Measurements from ENCODE around the gene IL13.

IL13 gene

DNA sequence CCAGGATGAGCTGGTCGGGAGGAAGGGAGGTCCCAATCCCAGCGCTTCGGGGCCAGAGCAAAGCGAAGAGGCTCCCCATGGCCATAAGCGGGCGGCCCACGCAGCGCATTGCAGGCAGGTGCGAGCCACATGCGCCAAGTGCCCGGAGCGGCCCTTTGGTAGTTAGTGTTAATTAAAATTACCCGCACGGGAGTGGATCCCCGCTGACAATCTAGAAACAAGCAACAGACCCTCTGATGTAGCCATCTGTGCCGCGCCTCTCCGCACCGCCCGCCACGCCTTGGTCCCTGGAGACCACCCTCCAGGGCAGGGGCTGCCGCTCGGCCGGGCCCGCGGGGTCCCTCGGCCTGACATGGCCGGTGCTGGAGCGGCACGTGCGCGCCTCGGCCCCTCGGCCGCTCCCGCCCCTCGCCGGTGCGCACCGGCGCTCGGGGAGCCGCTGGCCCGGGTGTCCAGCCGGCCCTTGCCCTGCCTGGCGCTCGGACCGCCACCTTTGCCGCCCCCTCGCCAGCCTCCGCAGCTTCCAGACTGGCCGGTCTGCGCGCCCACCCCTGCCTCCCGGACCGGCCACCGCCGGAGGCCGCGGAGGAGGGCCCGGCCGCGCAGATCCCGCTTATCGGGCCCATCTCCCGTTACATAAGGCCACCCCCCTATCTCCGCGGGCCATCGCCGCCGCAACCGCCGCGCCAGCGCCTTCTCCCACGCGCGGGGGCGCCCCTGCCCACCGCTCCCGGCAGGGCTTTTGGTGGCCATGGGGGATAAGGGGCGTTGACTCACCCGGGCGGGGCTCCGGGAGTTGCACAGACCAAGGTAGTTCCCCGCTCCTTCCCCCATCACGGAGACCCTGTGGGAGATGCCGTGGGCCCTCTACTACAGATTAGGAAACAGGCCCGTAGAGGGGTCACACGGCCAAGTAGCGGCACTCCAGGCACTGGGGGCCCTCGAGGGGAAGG lies 1.9 kb upstream of the IL13 start:
- Histone ChIP-seq H3K36me3 (ENCODE audit: insufficient read depth, low read length) (no peaks in the 10 kb centered on the region), H3K4me3 (ENCODE audit: low read depth in 1 of 2, low read length in 2 of 2) (no peak overlapping the region), H3K27ac (ENCODE audit: low read length) (no peak overlapping the region), H3K4me1 (ENCODE audit: insufficient read depth, low read length) (no peaks in the 10 kb centered on the region), H3K4me2 (ENCODE audit: insufficient read depth, low read length) (no peak overlapping the region), H3K9ac (ENCODE audit: low read depth, low read length) (no peak overlapping the region), H3K27me3 (ENCODE audit: insufficient read depth, low read length, poor library complexity) (no peaks in the 10 kb centered on the region), H3K79me2 (ENCODE audit: insufficient read depth, low read length) (no peaks in the 10 kb centered on the region), H3K9me3 (ENCODE audit: insufficient read depth, low read length, severe bottlenecking) (no peaks in the 10 kb centered on the region), H4K20me1 (ENCODE audit: insufficient read depth, low read length) (no peaks in the 10 kb centered on the region), H2AFZ (ENCODE audit: low read depth, low read length) (no peak overlapping the region)
- no peak for ATAC-seq (ENCODE audit: insufficient read depth, low read depth)
- TF ChIP-seq EZH2 (IDR thresholded peaks at IDR 0.05; ENCODE audit: borderline replicate concordance, low read depth, low read length, severe bottlenecking): no peak
- TF ChIP-seq, protein P1, sequence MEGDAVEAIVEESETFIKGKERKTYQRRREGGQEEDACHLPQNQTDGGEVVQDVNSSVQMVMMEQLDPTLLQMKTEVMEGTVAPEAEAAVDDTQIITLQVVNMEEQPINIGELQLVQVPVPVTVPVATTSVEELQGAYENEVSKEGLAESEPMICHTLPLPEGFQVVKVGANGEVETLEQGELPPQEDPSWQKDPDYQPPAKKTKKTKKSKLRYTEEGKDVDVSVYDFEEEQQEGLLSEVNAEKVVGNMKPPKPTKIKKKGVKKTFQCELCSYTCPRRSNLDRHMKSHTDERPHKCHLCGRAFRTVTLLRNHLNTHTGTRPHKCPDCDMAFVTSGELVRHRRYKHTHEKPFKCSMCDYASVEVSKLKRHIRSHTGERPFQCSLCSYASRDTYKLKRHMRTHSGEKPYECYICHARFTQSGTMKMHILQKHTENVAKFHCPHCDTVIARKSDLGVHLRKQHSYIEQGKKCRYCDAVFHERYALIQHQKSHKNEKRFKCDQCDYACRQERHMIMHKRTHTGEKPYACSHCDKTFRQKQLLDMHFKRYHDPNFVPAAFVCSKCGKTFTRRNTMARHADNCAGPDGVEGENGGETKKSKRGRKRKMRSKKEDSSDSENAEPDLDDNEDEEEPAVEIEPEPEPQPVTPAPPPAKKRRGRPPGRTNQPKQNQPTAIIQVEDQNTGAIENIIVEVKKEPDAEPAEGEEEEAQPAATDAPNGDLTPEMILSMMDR (IDR thresholded peaks at IDR 0.05; ENCODE audit: borderline replicate concordance, extremely low read depth, low read length, poor library complexity, severe bottlenecking): no peak
- no peak for DNase-seq

DNA sequence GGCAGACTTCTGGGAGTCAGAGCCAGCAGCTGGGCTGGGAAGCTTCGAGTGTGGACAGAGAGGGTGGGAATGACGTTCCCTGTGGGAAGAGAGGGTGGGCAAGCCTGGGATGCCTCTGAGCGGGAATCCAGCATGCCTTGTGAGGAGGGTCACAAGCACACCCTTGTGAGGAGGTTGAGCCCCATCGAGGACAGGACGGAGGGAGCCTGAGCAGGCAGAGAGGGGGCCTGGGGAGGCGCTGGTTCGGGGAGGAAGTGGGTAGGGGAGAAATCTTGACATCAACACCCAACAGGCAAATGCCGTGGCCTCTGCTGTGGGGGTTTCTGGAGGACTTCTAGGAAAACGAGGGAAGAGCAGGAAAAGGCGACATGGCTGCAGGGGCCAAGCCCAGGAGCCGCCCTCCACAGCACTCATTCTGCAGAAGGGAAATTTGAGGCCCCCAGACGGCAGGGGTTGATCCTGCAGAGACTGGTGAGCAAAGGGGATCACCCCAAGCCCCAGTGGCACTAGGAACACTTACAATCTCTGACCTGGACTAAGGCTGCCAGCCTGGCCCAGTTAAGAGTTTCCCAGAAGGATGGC lies 1.1 kb upstream of the IL13 start:
- Histone ChIP-seq H3K36me3 (ENCODE audit: insufficient read depth, low read length) (no peaks in the 10 kb centered on the region), H4K20me1 (ENCODE audit: insufficient read depth, low read length) (no peaks in the 10 kb centered on the region), H3K4me2 (ENCODE audit: insufficient read depth, low read length) (no peak overlapping the region), H3K27me3 (ENCODE audit: insufficient read depth, low read length, poor library complexity) (no peaks in the 10 kb centered on the region), H3K9ac (ENCODE audit: low read depth, low read length) (no peak overlapping the region), H3K27ac (ENCODE audit: low read length) (no peak overlapping the region), H2AFZ (ENCODE audit: low read depth, low read length) (no peak overlapping the region), H3K4me3 (ENCODE audit: low read depth in 1 of 2, low read length in 2 of 2) (no peak overlapping the region), H3K79me2 (ENCODE audit: insufficient read depth, low read length) (no peaks in the 10 kb centered on the region), H3K4me1 (ENCODE audit: insufficient read depth, low read length) (no peaks in the 10 kb centered on the region), H3K9me3 (ENCODE audit: insufficient read depth, low read length, severe bottlenecking) (no peaks in the 10 kb centered on the region)
- TF ChIP-seq EZH2 (IDR thresholded peaks at IDR 0.05; ENCODE audit: borderline replicate concordance, low read depth, low read length, severe bottlenecking): no peak
- TF ChIP-seq, protein P1 (IDR thresholded peaks at IDR 0.05; ENCODE audit: borderline replicate concordance, extremely low read depth, low read length, poor library complexity, severe bottlenecking): no peak
- ATAC-seq (ENCODE audit: insufficient read depth, low read depth) (no peak), DNase-seq (no peak)

DNA sequence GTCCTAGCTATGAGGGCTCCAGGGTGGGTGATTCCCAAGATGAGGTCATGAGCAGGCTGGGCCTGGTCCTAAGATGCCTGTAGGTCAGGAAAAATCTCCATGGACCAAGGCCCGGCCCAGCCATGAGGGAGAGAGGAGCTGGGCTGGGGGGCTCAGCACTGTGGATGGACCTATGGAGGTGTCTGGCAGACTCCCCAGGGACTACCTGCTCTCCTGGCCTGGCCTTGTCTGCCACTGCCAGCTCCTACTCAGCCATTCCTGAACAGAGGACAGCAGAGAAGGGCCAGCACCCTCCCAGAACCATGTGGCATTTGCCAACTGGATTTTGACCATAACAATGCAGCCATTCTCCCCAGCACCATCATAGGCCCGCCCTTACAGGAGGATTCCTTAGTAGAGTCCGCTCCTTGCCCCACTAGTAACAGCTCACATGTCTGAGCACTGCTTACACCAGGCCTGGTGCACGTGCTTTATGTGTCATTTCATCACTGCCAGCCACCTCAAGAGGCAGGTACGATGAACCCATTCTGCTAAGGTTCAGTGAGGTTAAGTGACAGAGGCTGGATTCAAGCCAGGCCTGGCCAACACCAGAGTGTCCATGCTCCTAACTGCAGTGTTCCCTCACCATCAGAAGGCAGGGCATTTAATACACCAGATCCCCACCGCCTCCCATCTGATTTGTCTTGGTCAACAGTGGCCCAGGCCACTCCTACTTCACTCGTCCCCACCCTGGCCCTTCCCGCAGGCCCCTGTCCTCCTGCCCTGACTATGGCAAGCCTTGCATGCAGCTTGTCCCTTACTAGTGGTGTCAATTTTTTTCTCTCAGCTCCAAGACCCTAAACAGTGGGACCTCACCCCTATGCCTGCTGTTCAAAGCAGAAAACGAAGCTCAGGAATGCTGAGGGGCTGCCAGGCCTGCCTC lies 669 bp downstream of the IL13 start:
- no peaks in the 10 kb centered on the region for H3K36me3 ChIP-seq (ENCODE audit: insufficient read depth, low read length)
- H3K4me3 ChIP-seq (ENCODE audit: low read depth in 1 of 2, low read length in 2 of 2): no peak overlapping the region
- H3K4me1 ChIP-seq (ENCODE audit: insufficient read depth, low read length): 0 out of 2 replicates have a peak, but pooled peaks cover 3% of the 10 kb centered on the region
- no peak for TF ChIP-seq EZH2 (IDR thresholded peaks at IDR 0.05; ENCODE audit: borderline replicate concordance, low read depth, low read length, severe bottlenecking)
- TF ChIP-seq, protein P1 (IDR thresholded peaks at IDR 0.05; ENCODE audit: borderline replicate concordance, extremely low read depth, low read length, poor library complexity, severe bottlenecking): no peak
- H3K9ac ChIP-seq (ENCODE audit: low read depth, low read length): no peak overlapping the region
- H3K27ac ChIP-seq (ENCODE audit: low read length): no peak overlapping the region
- ATAC-seq (ENCODE audit: insufficient read depth, low read depth): no peak
- H2AFZ ChIP-seq (ENCODE audit: low read depth, low read length): no peak overlapping the region
- H3K9me3 ChIP-seq (ENCODE audit: insufficient read depth, low read length, severe bottlenecking): no peaks in the 10 kb centered on the region
- no peak overlapping the region for H3K4me2 ChIP-seq (ENCODE audit: insufficient read depth, low read length)
- no peaks in the 10 kb centered on the region for H4K20me1 ChIP-seq (ENCODE audit: insufficient read depth, low read length)
- H3K27me3 ChIP-seq (ENCODE audit: insufficient read depth, low read length, poor library complexity): no peaks in the 10 kb centered on the region
- no peak for DNase-seq
- H3K79me2 ChIP-seq (ENCODE audit: insufficient read depth, low read length): no peaks in the 10 kb centered on the region
